SK-N-SH (cell line): ENCODE results near the gene CTXN3. TPM values are rescaled to one million over a fixed set of nuclear protein-coding genes. Genes with fewer than 3 reads are reported as not detected.

Experiments used
- CTCF ChIA-PET: fragments of 300-600, 350-600 bp; formaldehyde crosslinking; extraction: SDS; loops from one replicate; lab custom pipeline; 2021; lab: Yijun Ruan, JAX
- POLR2A ChIA-PET: fragments of 350-600 bp; sonication (Branson Sonifier 250); formaldehyde crosslinking; extraction: SDS; loops from one replicate; lab custom pipeline; 2020; ENCODE audit warnings: antibody characterized with exemption, inconsistent platforms; lab: Yijun Ruan, JAX
- DNase-seq: peaks from one replicate; pipeline ENCODE4 v3.0.0; 2012
- H2AFZ ChIP-seq: fragments of 200-600 bp; sonication (generic); 2 replicates; pipeline ENCODE4 v1.8.1; 2016; ENCODE audit warnings: antibody characterized with exemption, mild to moderate bottlenecking, low read depth
- H3F3A ChIP-seq: fragments of 200-600 bp; sonication (generic); replicated peaks from 2 replicates; pipeline ENCODE3; 2016; ENCODE audit warnings: antibody characterized with exemption, mild to moderate bottlenecking; ENCODE audit not compliant: insufficient read depth
- H3K27ac ChIP-seq, 2 experiments: fragments of 200-500 bp in 1 of 2; fragments of 200-600 bp in 1 of 2; sonication (Bioruptor generic) in 1 of 2; sonication (generic), shearing (Covaris generic) in 1 of 2; 2 replicates each; pipeline versions ENCODE4 v1.5.1 to v1.6.1; 2014 to 2016; ENCODE audit warnings: low read depth in 2 of 2, inconsistent platforms in 1 of 2, low read length in 1 of 2, mild to moderate bottlenecking in 1 of 2, mixed read lengths in 1 of 2
- H3K27me3 ChIP-seq: fragments of 200-600 bp; sonication (generic), shearing (Covaris generic); 2 replicates; pipeline ENCODE4 v1.6.1; 2016; ENCODE audit warnings: mixed run types; ENCODE audit not compliant: insufficient read depth
- H3K36me3 ChIP-seq, 2 experiments: fragments of 200-500 bp in 1 of 2; fragments of 200-600 bp in 1 of 2; sonication (Bioruptor generic) in 1 of 2; sonication (generic) in 1 of 2; replicated peaks in 1 of 2; 2 replicates each; pipeline versions ENCODE3 to v1.5.1; 2014 to 2016; ENCODE audit warnings: low read length in 1 of 2, mild to moderate bottlenecking in 1 of 2; ENCODE audit not compliant: insufficient read depth in 2 of 2, control insufficient read depth in 1 of 2
- H3K4me1 ChIP-seq, 2 experiments: fragments of 200-500 bp in 1 of 2; fragments of 200-600 bp in 1 of 2; sonication (Bioruptor generic) in 1 of 2; sonication (generic), shearing (Covaris generic) in 1 of 2; 2 replicates each; pipeline versions ENCODE4 v1.5.1 to v1.6.1; 2014 to 2016; ENCODE audit warnings: low read depth in 1 of 2, low read length in 1 of 2, mixed run types in 1 of 2; ENCODE audit not compliant: insufficient read depth in 2 of 2, control insufficient read depth in 1 of 2
- H3K4me2 ChIP-seq: fragments of 200-600 bp; sonication (generic), shearing (Covaris generic); 2 replicates; pipeline ENCODE4 v1.6.1; 2017; ENCODE audit warnings: mixed run types
- H3K4me3 ChIP-seq, 2 experiments: fragments of 200-500 bp in 1 of 2; fragments of 200-600 bp in 1 of 2; sonication (Bioruptor generic) in 1 of 2; sonication (generic), shearing (Covaris generic) in 1 of 2; 2 replicates each; pipeline versions ENCODE4 v1.5.1 to v1.8.1; 2014 to 2016; ENCODE audit warnings: low read depth in 2 of 2, inconsistent platforms in 1 of 2, low read length in 1 of 2, mild to moderate bottlenecking in 1 of 2, mixed read lengths in 1 of 2, moderate library complexity in 1 of 2
- H3K79me2 ChIP-seq: fragments of 200-600 bp; sonication (generic); 2 replicates; pipeline ENCODE4 v1.8.1; 2017; ENCODE audit warnings: mild to moderate bottlenecking; ENCODE audit not compliant: insufficient read depth
- H3K9ac ChIP-seq: fragments of 200-600 bp; sonication (generic); 2 replicates; pipeline ENCODE4 v1.6.1; 2017; ENCODE audit warnings: mixed run types
- H3K9me2 ChIP-seq: fragments of 200-600 bp; sonication (generic); 2 replicates; pipeline ENCODE4 v1.6.1; 2017; ENCODE audit warnings: mixed run types
- H3K9me3 ChIP-seq: fragments of 200-600 bp; sonication (generic); 2 replicates; pipeline ENCODE4 v1.6.1; 2017; ENCODE audit warnings: mixed run types, mild to moderate bottlenecking, moderate library complexity
- H4K20me1 ChIP-seq: fragments of 200-600 bp; sonication (generic); 2 replicates; pipeline ENCODE4 v1.6.1; 2017; ENCODE audit warnings: mild to moderate bottlenecking, mixed run types; ENCODE audit not compliant: insufficient read depth
- CTCF ChIP-seq: fragments of 200-600 bp; sonication (generic); IDR thresholded peaks from 2 replicates; pipeline ENCODE4 v1.6.1; 2017; ENCODE audit warnings: antibody characterized with exemption, mild to moderate bottlenecking, moderate library complexity
- ELF1 ChIP-seq: IDR thresholded peaks from 2 replicates; pipeline ENCODE4 v1.4.0; 2012
- FOSL2 ChIP-seq: IDR thresholded peaks from 2 replicates; pipeline ENCODE4 v1.4.0; 2012; ENCODE audit warnings: low read depth, mild to moderate bottlenecking, moderate library complexity, borderline replicate concordance
- GATA2 ChIP-seq: sonication (generic); formaldehyde crosslinking; IDR thresholded peaks from 2 replicates; pipeline ENCODE4 v1.5.0; 2020; ENCODE audit warnings: mild to moderate bottlenecking, missing genetic modification reagents
- JUND ChIP-seq: IDR thresholded peaks from 2 replicates; pipeline ENCODE4 v1.4.0; 2012
- MEF2A ChIP-seq: IDR thresholded peaks from 2 replicates; pipeline ENCODE4 v1.4.0; 2012; ENCODE audit warnings: low read depth, borderline replicate concordance
- RXRA ChIP-seq: IDR thresholded peaks from 2 replicates; pipeline ENCODE4 v1.4.0; 2012; ENCODE audit warnings: low read depth, mild to moderate bottlenecking, borderline replicate concordance
- TCF12 ChIP-seq: IDR thresholded peaks from 2 replicates; pipeline ENCODE4 v1.4.0; 2012
- ZBTB33 ChIP-seq: IDR thresholded peaks from 2 replicates; pipeline ENCODE4 v1.4.0; 2012; ENCODE audit warnings: low read depth, borderline replicate concordance
- WGBS: methylation state at CpG from one replicate; pipeline ENCODE4 v1.1.6; 2017; ENCODE audit warnings: low lambda C conversion rate; 5-methylcytosine and 5-hydroxymethylcytosine counted together
- polyA plus RNA-seq, 3 experiments: library from polyadenylated mRNA; depleted of rRNA; stranded (reverse); fragments of >200 nt; gene quantifications; 2 replicates each; pipeline ENCODE4 v1.2.3, GENCODE V29; 2012

Gene CTXN3
- polyA plus RNA-seq, 1 of the 3 experiments (the other 2 are of a cell fraction): not detected

- 27% methylated on average over 5 of the region's 5 CpGs for WGBS
- Histone ChIP-seq H3K79me2 (no peaks in the 10 kb centered on the region), H3K36me3 (no peaks in the 10 kb centered on the region), H3K4me2 (no peak within 1 kb of the TSS), H3K4me1 (no peaks in the 10 kb centered on the region), H4K20me1 (no peaks in the 10 kb centered on the region), H2AFZ (no peak within 1 kb of the TSS), H3K4me3 (no peak within 1 kb of the TSS), H3K9me3 (no peaks in the 10 kb centered on the region), H3K27ac (no peak within 1 kb of the TSS), H3K9me2 (no peaks in the 10 kb centered on the region), H3K9ac (no peak within 1 kb of the TSS), H3K27me3 (no peaks in the 10 kb centered on the region; the same call in 1 of the 2 replicates), H3F3A (peaks cover 6% of the 10 kb centered on the region)
- POLR2A ChIA-PET: no interaction called here
- DNase-seq: no peak
- CTCF ChIA-PET: interaction anchor here (1.2 kb wide), 1 partner anchor 18 kb away, joined by 3 read pairs; no protein-coding TSS in a partner anchor
- TF ChIP-seq ELF1 (no peak), RXRA (no peak), ZBTB33 (no peak), TCF12 (no peak), GATA2 (CRISPR knock-in tag) (no peak), MEF2A (no peak), CTCF (no peak)
These were observed 54.2 kb downstream of the CTXN3 start, which contains the start of gene CCDC192 for GRCh38 chr5:127702926-127703561. TSS of gene CCDC192 (plus strand) at chr5:127703391. CDS start at chr5:127703446, 55 bp downstream.

GRCh38 chr5:127705120-127705892 is 56.4 kb downstream of the CTXN3 start:
- 50% methylated on average over 4 of the region's 4 CpGs for WGBS
- Histone ChIP-seq H3K79me2 (no peaks in the 10 kb centered on the region), H3K27ac (peak overlapping the region in 1 of 2 experiments; percentile 16; a peak in 1 of 4 replicates), H3K4me1 (no peaks in the 10 kb centered on the region), H3K36me3 (no peaks in the 10 kb centered on the region), H3K9me3 (no peaks in the 10 kb centered on the region), H4K20me1 (no peaks in the 10 kb centered on the region), H3K27me3 (no peaks in the 10 kb centered on the region; the same call in 1 of the 2 replicates), H3K9ac (no peak overlapping the region), H2AFZ (no peak overlapping the region), H3K4me2 (peak overlapping the region; percentile 31; the same call in 1 of the 2 replicates), H3K9me2 (no peaks in the 10 kb centered on the region), H3K4me3 (no peak overlapping the region), H3F3A (no peaks in the 10 kb centered on the region)
- TF ChIP-seq JUND: no peak
- TF ChIP-seq FOSL2: peak; percentile 28; the same call in 1 of the 2 replicates
- ChIA-PET POLR2A (no interaction called here), CTCF (no interaction called here)
- DNase-seq: no peak
